ENCODE results near the gene LIMK2.

- TF ChIP-seq CTCF (IDR thresholded peaks at IDR 0.05) (no peak), EP300 (IDR thresholded peaks at IDR 0.05) (no peak), POLR2A (IDR thresholded peaks at IDR 0.05) (no peak)
Measured at GRCh38 chr22:31233001-31233400, 20.9 kb downstream of the LIMK2 start.
